NCI-H345 (cell line): ENCODE results near the gene UFC1.

ENCODE experiments used
- DNase-seq: peaks from one replicate; lab custom pipeline; 2025; lab: John Stamatoyannopoulos, UW

UFC1 gene

GRCh38 chr1:161171191-161171590 lies 17.4 kb downstream of the UFC1 start:
- no peak for DNase-seq

DNA sequence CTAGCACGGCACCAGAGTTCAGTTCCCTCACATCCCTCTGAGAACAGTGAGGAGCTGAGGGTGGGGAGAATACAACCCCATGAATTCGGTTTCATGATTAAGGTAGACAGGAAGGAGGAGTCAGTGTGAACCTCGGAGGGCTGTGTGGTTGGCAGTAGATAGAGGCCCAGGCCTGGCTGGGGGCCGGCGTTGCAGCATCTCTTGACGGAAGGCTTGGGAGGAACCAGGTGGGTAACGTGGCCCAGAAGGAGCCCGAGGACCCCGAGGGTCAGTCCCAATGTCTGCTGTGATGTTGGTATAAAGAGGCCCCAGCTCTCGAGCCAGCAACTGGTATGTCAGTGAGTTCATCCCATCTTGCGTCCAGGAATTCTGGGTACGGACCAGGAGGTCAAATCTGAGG lies 17.9 kb downstream of the UFC1 start:
- no peak for DNase-seq

DNA sequence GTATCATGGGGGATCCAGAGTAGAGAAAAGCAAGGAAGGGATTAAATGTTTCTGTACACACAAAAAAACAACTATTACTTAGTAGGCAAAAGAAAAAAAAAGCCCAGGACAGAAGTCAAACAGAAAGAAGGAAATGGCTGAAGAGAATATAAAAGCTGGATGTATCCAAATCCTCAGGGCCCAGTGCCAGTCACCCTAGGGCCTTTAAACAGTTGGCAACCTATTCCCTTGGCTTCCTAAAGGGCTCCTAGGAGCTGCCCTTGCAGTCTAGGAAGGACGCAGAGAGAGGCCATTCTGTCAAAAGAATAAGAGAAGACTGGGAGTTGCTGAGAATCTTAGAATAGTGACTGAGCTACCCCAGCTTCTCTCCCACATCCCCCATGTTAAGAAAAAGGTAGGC lies 18.6 kb downstream of the UFC1 start:
- DNase-seq: no peak

DNA sequence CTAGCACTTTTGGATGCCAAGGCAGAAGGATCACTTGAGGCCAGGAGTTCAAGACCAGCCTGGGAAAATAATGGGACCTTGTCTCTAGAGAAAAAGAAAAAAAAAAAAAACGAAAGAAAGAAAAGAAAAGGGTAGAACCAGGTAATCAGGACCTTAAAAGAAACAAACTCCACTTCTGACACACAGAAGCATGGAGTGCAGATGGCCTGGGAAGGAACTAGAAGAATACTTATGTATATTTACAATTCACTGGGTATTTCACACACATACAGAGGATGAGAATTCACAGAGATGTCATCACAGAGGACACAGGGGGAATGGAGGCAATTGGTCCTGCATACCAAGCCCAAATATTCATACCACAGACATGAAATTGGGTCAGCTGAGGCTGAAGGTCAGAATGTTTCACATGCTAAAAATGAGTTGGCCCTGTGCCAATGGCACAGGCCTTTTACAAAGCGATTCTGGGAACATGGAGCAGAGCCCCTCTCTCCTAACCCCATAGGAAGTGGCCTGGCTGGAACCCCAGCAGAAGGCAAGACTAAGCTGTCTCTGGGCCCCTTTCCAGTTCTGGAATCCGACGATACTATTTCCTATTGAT lies 19.1 kb downstream of the UFC1 start:
- no peak for DNase-seq

DNA sequence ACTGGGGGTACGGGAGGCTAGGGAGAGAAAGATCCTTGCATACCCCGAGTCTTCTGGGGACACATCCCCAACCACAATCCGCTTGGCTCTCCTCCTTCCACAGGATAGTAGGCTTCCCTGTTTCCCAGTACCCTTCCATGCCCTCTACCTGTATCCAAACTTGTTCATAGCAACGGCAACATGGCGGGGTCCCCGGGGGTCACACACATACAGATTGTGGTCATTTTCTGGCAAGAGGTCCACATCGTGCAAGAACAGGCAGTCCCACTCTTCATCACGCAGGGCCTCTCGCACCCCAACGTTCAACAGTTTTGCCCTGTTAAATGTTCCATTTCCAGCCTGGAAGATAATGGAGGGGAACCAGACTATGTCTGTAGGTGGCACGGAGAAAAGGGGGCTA lies 19.9 kb downstream of the UFC1 start:
- no peak for DNase-seq

DNA sequence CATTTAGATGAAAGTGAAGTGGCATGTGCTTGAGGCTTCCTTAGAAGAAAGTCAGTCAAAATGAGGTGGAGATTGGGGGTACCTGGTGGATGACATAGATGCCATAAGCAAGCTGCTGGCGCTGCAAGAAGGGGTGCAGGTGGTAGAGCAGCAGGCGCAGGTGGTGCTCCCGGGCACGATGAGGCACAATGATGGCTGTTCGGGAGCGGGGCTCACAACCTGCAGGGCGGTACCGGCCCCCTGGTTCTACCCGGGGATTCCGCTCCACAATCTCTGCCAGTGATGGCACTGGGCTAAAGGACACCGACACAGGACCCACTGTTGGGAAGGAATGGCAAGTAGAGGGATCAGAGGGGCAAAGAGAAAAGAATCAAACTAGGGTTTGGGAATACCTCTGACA lies 21.1 kb downstream of the UFC1 start:
- no peak for DNase-seq

GRCh38 chr1:161175771-161176453 lies 22.1 kb downstream of the UFC1 start:
- no peak for DNase-seq

DNA sequence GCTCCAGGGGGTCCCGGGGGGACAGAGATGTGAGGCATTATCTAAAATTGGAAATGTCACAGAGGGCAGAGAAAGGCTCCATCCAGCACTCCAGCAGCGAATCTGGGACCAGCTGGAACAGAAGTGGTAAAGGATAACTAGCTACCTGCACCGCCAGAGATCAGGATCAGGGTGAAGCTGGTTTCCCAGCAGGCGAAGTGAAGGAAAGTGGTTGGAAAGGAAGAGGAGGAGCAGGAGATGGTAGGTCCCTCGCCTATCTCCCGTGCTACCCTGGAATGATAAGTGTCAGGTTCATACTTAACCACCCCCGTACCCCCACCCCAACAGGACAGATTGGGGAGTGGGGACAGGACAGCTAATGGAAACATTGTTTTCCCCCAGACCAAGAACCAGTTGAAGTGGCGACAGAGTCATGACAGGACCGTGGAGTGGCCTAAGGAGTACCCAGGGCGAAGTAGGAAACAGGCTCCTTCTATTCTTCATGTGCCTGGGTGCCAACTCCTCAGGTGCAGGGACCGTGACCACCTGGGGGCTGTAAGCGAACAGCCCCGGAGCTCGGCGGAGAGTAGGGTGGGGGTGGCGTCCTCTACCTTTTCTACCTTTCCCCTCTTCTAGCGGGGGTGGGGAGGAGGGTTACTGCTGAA lies 22.8 kb downstream of the UFC1 start:
- no peak for DNase-seq

DNA sequence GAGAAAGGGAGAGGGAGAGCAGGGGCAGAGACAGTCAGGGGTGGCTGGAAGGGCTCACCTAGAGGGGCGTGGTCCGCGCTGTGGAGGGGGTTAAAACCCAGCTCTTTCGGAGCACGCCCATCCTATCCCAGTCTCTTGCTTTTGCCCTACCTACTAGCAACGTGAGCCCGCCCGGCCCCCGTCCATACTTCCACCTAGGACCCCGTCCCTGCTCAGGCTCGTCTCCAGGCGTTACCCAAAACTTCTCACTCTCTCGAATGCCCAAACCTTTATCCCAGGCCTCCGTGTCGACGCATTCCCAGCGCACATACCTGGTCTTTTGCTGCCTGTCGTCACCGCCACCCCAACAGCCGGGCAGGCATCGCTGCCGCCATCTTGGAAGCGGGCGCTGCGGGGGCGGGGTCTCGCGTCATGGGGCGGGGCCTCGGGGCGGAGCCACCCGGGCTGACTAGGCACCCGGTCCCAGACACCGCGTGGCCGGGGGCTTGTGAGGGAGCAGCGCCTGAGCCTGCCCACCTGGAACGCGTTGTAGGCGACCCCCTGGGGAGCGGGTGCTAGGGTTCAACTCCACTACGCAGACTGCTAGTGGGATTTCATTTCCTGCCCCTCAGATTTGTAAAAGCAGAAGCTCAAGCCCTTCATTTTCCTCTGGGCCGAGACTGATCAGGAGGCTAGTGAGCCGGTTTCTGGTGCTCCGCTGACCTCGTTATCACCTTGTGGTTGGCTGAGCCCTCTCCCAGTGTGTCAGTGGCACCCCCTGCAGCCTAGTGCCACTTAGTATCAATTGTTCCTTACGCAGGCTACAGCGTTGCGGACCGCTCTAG lies 23.5 kb downstream of the UFC1 start, which contains the start of gene B4GALT3:
TSS of gene B4GALT3 (minus strand) at position 396 of the 824 bp plus-strand sequence. CDS start 1,447 bp downstream, outside the sequence.
- DNase-seq: peak; percentile 88

DNA sequence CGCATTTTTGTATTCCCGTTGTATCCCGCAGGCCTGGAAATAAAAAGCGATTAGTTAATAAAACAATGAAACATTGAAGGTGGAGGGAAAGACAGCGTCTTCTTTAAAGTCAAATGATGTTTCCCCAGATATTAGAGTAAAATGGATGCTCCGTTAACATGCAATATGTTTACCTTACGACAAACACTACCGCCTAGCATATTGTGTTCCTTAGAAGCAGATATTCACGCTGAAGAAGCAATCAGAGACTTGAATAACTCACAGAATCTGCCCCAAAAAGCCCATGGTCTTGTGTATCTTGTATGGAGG lies 24.1 kb downstream of the UFC1 start:
- no peak for DNase-seq

DNA sequence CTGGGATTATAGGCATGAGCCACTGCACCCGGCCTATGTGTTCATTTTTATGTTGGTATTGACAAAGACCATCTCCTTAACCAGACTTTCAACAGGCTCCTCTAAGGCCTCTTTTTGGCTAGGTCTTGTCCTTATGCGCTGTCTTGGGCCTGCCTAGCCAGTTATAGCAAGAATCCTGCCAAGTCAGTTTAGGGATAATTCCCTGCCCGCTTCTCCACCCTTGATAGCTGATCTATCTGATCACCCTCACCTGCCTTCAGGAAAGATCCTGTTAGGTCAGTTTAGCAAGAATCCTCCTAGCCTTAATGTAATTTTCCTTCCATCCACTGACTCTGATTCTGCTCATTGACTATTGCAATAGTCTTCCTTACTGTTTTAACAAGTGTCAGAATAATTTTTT lies 25.9 kb downstream of the UFC1 start:
- no peak for DNase-seq

DNA sequence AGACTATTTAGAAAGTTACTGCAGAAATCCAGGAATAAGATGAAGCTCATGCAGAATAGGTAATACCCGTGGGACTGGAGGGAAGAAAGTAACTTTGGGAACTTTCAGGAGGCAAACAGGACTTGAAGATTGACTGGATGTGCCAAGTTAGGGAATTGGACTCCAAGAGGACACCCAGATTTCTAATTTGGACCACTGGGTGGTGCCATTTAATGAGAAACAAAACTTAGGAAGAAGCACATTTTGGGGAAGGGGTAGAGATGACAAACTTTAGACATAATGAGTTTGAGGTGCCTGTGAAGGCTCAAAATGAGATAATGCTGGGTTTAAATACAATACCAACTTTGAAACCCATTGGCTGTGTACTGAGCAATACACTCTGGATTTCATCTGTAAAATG lies 26.9 kb downstream of the UFC1 start:
- DNase-seq: no peak

DNA sequence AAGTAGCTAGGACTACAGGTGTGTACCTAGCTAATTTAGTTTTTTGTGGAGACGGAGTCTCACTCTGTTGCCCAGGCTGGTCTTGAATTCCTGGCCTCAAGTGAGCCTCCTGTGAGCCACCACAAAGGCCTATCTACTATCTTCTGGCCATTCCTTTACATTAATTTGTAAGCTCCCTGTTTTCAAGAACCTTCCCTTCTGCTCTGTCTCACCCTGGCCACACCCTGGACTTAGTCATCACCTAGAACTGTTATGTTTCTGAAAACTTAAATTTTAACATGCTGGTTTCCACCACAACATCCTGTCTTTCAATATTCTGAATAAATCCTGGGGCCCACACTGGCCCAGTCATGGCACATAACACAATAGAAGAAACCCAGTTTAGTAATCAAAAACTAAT lies 28.4 kb downstream of the UFC1 start:
- no peak for DNase-seq

GRCh38 chr1:161185282-161185682 lies 31.5 kb downstream of the UFC1 start:
- no peak for DNase-seq

DNA sequence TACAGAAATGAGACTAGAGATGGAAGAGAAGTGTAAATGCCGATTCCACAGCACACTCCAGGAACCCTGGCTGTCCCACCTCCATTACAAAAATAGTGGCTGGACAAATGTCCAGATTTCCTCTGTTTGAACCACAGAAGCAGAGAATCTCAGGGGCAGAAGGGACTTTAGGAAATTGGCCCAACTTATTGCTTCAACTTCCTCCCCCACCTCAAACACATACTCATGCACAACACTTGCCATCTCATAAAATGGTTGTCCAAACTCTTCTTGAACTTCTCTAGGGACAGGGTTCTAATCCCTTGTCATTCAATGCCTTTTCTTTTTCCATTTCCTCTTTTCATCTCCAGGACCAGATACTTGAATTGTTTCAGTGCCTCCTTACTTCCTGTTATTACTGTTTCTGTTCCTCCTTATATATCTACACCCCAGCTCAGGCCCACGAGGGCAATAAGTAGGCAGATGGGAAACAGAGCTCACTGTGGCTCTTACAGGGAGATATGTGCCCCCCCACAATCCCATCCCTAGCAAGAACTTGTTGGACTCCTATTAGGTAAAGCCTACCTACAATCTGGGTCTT lies 32.0 kb downstream of the UFC1 start:
- DNase-seq: no peak

GRCh38 chr1:161187311-161187710 lies 33.5 kb downstream of the UFC1 start:
- no peak for DNase-seq

DNA sequence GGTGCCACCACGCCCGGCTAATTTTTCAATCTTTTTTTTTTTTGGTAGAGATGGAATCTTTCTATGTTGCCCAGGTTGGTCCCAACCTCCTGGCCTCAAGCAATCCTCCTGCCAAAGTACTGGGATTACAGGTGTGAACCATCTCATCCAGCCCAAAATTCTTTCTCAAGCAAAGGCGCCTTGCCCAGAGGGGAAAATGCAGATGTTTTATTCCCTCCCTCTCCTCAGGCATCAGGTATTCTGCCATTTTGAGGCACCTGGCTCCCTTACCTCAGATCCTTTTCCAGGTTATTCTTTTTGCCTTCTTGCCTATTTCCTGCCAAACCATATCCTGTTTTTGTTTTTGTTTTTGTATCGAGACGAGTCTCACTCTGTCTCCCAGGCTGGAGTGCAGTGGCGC lies 34.6 kb downstream of the UFC1 start:
- DNase-seq: no peak

- DNase-seq: no peak
Observed at GRCh38 chr1:161189036-161189435, 35.3 kb downstream of the UFC1 start.

DNA sequence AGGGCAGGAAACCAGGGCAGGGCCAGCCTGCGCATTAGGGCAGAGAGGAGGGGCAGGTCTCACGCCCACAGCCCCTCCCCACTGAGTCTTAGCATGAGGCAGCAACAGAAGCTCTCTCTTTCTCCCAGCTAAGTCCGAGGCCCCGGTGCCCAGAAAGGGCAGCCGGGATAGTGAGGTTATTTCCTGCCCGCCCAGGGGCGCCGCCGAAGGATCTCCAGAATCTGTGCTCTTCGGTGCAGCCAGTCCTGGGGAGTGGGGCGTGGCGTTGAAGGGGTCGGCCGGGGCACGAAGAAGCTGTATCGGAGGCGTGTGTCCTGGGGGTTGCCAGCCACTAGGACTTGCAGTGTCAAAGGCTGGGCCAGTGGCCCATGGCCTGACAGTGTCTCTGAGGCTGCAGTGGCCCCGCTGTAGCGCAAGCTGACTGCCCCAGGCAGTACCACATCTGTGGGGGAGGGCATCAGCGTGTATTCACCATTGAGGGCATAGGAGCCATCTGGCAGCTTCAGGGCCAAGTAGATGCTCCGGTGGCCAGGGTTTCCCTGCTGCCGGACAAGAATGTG lies 37.3 kb downstream of the UFC1 start:
- DNase-seq: no peak

DNA sequence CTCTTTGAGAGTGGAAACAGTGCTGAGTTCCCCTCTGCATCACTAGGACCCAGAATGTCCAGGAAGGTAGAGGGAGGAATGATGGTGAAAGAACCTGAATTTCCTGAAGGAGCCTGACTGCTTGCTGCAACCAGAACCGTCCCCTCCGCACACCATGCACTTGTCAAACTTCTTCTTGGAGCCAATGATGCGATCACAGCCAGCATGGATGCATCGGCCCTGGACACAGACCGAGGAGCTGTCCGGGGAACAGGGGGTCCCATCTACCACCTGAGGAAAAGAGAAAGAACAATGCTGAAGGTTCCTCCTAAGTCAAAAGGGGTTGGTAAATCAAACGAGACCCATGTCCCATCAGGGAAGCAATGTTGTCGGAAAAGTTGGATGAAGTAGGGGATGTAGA lies 38.2 kb downstream of the UFC1 start:
- no peak for DNase-seq

- peak; percentile 60 for DNase-seq
Observed at GRCh38 chr1:161192476-161193465, 39.0 kb downstream of the UFC1 start.
